ENCODE results near the gene RBM4. TPM values are rescaled to one million over a fixed set of nuclear protein-coding genes. Genes with fewer than 3 reads are reported as not detected.
"Not testable (repeated sequence)": the region's sequence is repeated elsewhere in the genome, so short reads cannot be mapped to it uniquely, and the experiment has no call there.

RBM4 gene
- total and polyA plus RNA-seq, 4 donors = 93.0 to 204 (median 169) TPM

GRCh38 chr11:66595245-66595904, 43.1 kb upstream of the RBM4 start:
- Histone ChIP-seq H3K36me3 (ENCODE audit: control insufficient read depth, insufficient read depth, low read length) (peaks cover 20% of the 10 kb centered on the region), H3K27me3 (ENCODE audit: control insufficient read depth, insufficient read depth, low read length) (no peaks in the 10 kb centered on the region), H3K4me3 (ENCODE audit: low read depth, low read length) (no peak overlapping the region), H3K9me3 (ENCODE audit: control insufficient read depth, insufficient read depth, low read length) (peaks cover 4% of the 10 kb centered on the region), H3K27ac (ENCODE audit: low read depth, low read length) (peak overlapping the region; percentile 84), H3K4me1 (ENCODE audit: control insufficient read depth, insufficient read depth, low read length) (peaks cover 43% of the 10 kb centered on the region)
- DNase-seq (ENCODE audit: low read depth in 4 of 6, low spot score in 6 of 6) = peak in 4 of 6 donors; percentile 13 to 78 (median 54)
- WGBS (ENCODE audit: insufficient coverage) = 36% methylated on average over 4 of the region's 5 CpGs

DNA sequence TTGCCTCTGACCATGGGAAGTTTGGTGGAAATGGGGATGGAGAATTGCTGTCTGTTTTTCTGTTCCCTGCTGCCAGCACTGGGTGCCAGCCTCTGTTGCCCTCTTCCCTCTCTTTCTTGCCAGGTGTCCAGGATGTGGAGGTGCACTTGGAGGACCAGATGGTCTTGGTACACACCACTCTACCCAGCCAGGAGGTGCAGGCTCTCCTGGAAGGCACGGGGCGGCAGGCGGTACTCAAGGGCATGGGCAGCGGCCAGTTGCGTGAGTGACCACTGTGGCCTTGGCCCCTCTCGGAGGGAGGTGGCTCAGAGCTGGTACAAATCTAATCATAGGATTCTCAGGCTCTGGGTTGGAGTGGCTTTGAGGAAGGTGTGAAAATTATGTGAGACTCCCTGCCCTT, 39.5 kb upstream of the RBM4 start:
- H3K27ac ChIP-seq (ENCODE audit: low read depth, low read length) = no peak overlapping the region

GRCh38 chr11:66600219-66600618, 38.3 kb upstream of the RBM4 start:
- Histone ChIP-seq H3K4me1 (ENCODE audit: control insufficient read depth, insufficient read depth, low read length) (peaks cover 30% of the 10 kb centered on the region), H3K27me3 (ENCODE audit: control insufficient read depth, insufficient read depth, low read length) (no peaks in the 10 kb centered on the region), H3K27ac (ENCODE audit: low read depth, low read length) (no peak overlapping the region), H3K36me3 (ENCODE audit: control insufficient read depth, insufficient read depth, low read length) (peaks cover 50% of the 10 kb centered on the region), H3K9me3 (ENCODE audit: control insufficient read depth, insufficient read depth, low read length) (no peaks in the 10 kb centered on the region), H3K4me3 (ENCODE audit: low read depth, low read length) (no peak overlapping the region)
- WGBS (ENCODE audit: insufficient coverage) = 75% methylated on average over 1 of the region's 2 CpGs
- DNase-seq (ENCODE audit: low read depth in 4 of 6, low spot score in 6 of 6) = no peak

More for the DNA sequence above, 39.5 kb upstream of the RBM4 start:
- no peak for DNase-seq (ENCODE audit: low read depth in 4 of 6, low spot score in 6 of 6)
- Histone ChIP-seq H3K4me3 (ENCODE audit: low read depth, low read length) (no peak overlapping the region), H3K9me3 (ENCODE audit: control insufficient read depth, insufficient read depth, low read length) (no peaks in the 10 kb centered on the region), H3K4me1 (ENCODE audit: control insufficient read depth, insufficient read depth, low read length) (peaks cover 40% of the 10 kb centered on the region), H3K36me3 (ENCODE audit: control insufficient read depth, insufficient read depth, low read length) (peaks cover 39% of the 10 kb centered on the region), H3K27me3 (ENCODE audit: control insufficient read depth, insufficient read depth, low read length) (no peaks in the 10 kb centered on the region)
- 98% methylated on average over 6 of the region's 6 CpGs for WGBS (ENCODE audit: insufficient coverage)

DNA sequence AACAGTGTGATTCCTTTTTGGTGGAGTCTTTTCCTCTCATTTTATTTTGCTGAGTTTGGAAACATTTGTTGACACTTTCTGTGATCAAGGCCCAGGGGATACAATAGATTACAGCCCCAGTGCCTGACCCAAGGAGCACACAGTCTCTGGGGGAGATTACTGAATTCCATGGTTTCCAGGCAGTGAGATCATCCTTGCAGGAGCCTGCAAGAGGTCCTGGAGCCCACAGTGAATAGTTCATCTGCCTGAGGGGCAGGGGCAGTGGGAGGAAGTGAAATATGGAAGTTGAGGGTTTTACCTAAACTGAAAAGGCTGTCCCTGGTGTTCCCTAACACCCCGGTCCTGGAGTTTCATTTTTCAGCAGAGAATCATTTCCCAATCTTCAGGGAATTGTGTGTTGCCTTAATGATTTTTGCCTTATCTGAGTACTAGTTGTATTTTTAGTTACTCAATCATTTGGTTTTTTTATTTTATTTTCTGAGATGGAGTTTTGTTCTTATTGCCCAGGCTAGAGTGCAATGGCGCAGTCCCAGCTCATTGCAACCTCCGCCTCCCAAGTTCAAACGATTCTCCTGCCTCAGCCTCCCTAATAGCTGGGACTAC, 37.8 kb upstream of the RBM4 start:
- Histone ChIP-seq H3K9me3 (ENCODE audit: control insufficient read depth, insufficient read depth, low read length) (no peaks in the 10 kb centered on the region), H3K36me3 (ENCODE audit: control insufficient read depth, insufficient read depth, low read length) (peaks cover 55% of the 10 kb centered on the region), H3K4me3 (ENCODE audit: low read depth, low read length) (no peak overlapping the region), H3K27me3 (ENCODE audit: control insufficient read depth, insufficient read depth, low read length) (no peaks in the 10 kb centered on the region), H3K27ac (ENCODE audit: low read depth, low read length) (no peak overlapping the region), H3K4me1 (ENCODE audit: control insufficient read depth, insufficient read depth, low read length) (peaks cover 25% of the 10 kb centered on the region)
- peak in 1 of 6 donors; percentile 35 for DNase-seq (ENCODE audit: low read depth in 4 of 6, low spot score in 6 of 6)
- no CpG with 5 or more reads among the region's 4 CpGs for WGBS (ENCODE audit: insufficient coverage)

GRCh38 chr11:66603072-66603471, 35.4 kb upstream of the RBM4 start:
- H3K36me3 ChIP-seq (ENCODE audit: control insufficient read depth, insufficient read depth, low read length) = peaks cover 64% of the 10 kb centered on the region
- peaks cover 32% of the 10 kb centered on the region for H3K4me1 ChIP-seq (ENCODE audit: control insufficient read depth, insufficient read depth, low read length)
- H3K27ac ChIP-seq (ENCODE audit: low read depth, low read length) = no peak overlapping the region
- H3K4me3 ChIP-seq (ENCODE audit: low read depth, low read length) = no peak overlapping the region
- no peaks in the 10 kb centered on the region for H3K9me3 ChIP-seq (ENCODE audit: control insufficient read depth, insufficient read depth, low read length)
- H3K27me3 ChIP-seq (ENCODE audit: control insufficient read depth, insufficient read depth, low read length) = no peaks in the 10 kb centered on the region
- WGBS (ENCODE audit: insufficient coverage) = 84% methylated on average over 6 of the region's 6 CpGs
- no peak for DNase-seq (ENCODE audit: low read depth in 4 of 6, low spot score in 6 of 6)

DNA sequence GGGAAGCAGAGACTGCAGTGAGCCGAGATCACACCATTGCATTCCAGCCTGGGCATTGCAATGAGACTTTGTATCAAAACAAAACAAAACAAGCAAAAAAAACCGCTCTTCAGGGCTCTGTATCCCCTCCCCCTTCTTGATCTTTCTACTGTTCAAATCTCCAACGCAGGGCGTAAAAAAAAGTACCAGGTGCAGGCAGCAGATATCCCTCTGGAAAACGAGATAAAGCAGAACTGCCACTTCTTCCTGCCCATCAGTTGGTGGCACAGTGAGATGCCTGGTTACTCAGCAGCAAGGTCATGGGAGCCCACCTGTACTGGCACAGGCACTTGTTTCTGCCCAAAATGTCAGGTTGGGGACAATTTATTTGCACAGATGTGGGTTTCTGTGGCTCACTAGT, 34.3 kb upstream of the RBM4 start:
- peaks cover 60% of the 10 kb centered on the region for H3K36me3 ChIP-seq (ENCODE audit: control insufficient read depth, insufficient read depth, low read length)
- no peaks in the 10 kb centered on the region for H3K9me3 ChIP-seq (ENCODE audit: control insufficient read depth, insufficient read depth, low read length)
- 92% methylated on average over 5 of the region's 5 CpGs for WGBS (ENCODE audit: insufficient coverage)
- H3K27ac ChIP-seq (ENCODE audit: low read depth, low read length) = no peak overlapping the region
- H3K4me1 ChIP-seq (ENCODE audit: control insufficient read depth, insufficient read depth, low read length) = peaks cover 35% of the 10 kb centered on the region
- H3K4me3 ChIP-seq (ENCODE audit: low read depth, low read length) = no peak overlapping the region
- no peaks in the 10 kb centered on the region for H3K27me3 ChIP-seq (ENCODE audit: control insufficient read depth, insufficient read depth, low read length)
- no peak for DNase-seq (ENCODE audit: low read depth in 4 of 6, low spot score in 6 of 6)

DNA sequence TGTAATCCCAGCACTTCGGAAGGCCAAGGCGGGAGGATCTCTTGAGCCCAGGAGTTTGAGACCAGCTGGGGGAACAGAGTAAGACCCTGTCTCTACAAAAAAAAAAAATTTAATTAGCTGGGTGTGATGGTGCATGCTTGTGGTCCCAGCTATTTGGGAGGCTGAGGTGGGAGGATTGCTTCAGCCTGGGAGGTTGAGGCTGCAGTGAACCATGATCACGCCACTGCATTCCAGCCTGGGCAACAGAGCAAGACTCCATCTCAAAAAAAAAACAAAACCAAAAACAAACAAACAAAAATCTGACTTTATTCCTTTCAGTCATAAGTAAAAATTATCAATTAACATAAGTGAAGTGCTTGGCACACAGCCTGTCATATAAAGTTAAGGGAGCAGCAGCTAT, 31.9 kb upstream of the RBM4 start:
- Histone ChIP-seq H3K4me1 (ENCODE audit: control insufficient read depth, insufficient read depth, low read length) (peaks cover 31% of the 10 kb centered on the region), H3K27ac (ENCODE audit: low read depth, low read length) (peak overlapping the region; percentile 64), H3K36me3 (ENCODE audit: control insufficient read depth, insufficient read depth, low read length) (peaks cover 38% of the 10 kb centered on the region)
- WGBS (ENCODE audit: insufficient coverage) = 100% methylated on average over 2 of the region's 3 CpGs
- not testable (repeated sequence) for H3K4me3 ChIP-seq (ENCODE audit: low read depth, low read length); H3K27me3 ChIP-seq (ENCODE audit: control insufficient read depth, insufficient read depth, low read length); DNase-seq (ENCODE audit: low read depth in 4 of 6, low spot score in 6 of 6); H3K9me3 ChIP-seq (ENCODE audit: control insufficient read depth, insufficient read depth, low read length)

GRCh38 chr11:66607126-66607834, 31.2 kb upstream of the RBM4 start:
- DNase-seq (ENCODE audit: low read depth in 4 of 6, low spot score in 6 of 6) = peak in 5 of 6 donors; percentile 64 to 95 (median 78)
- H3K4me1 ChIP-seq (ENCODE audit: control insufficient read depth, insufficient read depth, low read length) = peaks cover 24% of the 10 kb centered on the region
- H3K36me3 ChIP-seq (ENCODE audit: control insufficient read depth, insufficient read depth, low read length) = peaks cover 37% of the 10 kb centered on the region
- H3K9me3 ChIP-seq (ENCODE audit: control insufficient read depth, insufficient read depth, low read length) = no peaks in the 10 kb centered on the region
- H3K27me3 ChIP-seq (ENCODE audit: control insufficient read depth, insufficient read depth, low read length) = no peaks in the 10 kb centered on the region
- peak overlapping the region; percentile 64 for H3K27ac ChIP-seq (ENCODE audit: low read depth, low read length)
- WGBS (ENCODE audit: insufficient coverage) = 32% methylated on average over 6 of the region's 8 CpGs
- no peak overlapping the region for H3K4me3 ChIP-seq (ENCODE audit: low read depth, low read length)

GRCh38 chr11:66609721-66610617, 28.5 kb upstream of the RBM4 start:
- WGBS (ENCODE audit: insufficient coverage) = 100% methylated on average over 2 of the region's 4 CpGs
- Histone ChIP-seq H3K27me3 (ENCODE audit: control insufficient read depth, insufficient read depth, low read length) (no peaks in the 10 kb centered on the region), H3K27ac (ENCODE audit: low read depth, low read length) (no peak overlapping the region), H3K36me3 (ENCODE audit: control insufficient read depth, insufficient read depth, low read length) (peaks cover 20% of the 10 kb centered on the region), H3K4me1 (ENCODE audit: control insufficient read depth, insufficient read depth, low read length) (peaks cover 16% of the 10 kb centered on the region), H3K9me3 (ENCODE audit: control insufficient read depth, insufficient read depth, low read length) (no peaks in the 10 kb centered on the region), H3K4me3 (ENCODE audit: low read depth, low read length) (no peak overlapping the region)
- DNase-seq (ENCODE audit: low read depth in 4 of 6, low spot score in 6 of 6) = no peak
